GM18502 (cell line): ENCODE data around the gene GSG1.
"Not testable (repeated sequence)": the region's sequence is repeated elsewhere in the genome, so short reads cannot be mapped to it uniquely, and the experiment has no call there.

Experiments
- ATAC-seq: cut with Tn5 transposase; IDR thresholded peaks from one replicate; pipeline ENCODE4 v1.9.1; 2021; ENCODE audit warnings: mild to moderate bottlenecking; ENCODE audit not compliant: unreplicated experiment, poor library complexity

Gene GSG1

GRCh38 chr12:13093848-13094220 lies 9.6 kb downstream of the GSG1 start:
- ATAC-seq = no peak

DNA sequence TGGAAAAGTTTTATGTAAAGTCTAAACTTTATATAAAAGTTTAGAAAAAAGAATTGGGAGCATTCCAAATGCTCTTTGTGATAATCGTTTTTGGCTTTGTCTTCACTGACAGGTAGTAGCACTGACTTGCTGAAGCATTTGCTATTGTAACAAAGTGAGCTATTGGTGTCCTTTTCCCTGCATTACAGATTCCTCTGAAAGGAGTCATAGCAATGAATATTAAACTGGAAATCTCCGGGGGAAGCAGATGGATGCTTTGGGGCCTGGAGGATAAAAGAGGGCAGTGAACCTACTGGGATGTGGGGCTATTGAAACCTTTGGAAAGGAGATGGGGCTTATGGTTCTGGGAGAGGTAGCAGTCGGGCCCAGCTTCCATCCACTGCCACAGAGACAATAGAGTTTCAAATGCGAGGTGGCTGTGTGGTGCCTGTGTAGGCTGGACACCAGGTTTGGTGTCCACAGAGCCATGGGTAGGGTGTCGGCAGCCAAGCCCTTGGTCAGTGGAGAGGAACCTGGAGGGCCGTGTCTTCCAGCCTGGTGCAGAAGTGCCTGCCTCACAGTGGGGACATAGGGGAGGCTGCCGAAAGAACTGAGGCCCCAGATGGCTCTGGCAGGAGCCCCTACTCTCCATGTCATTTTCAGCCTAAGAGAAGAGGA lies 10.1 kb downstream of the GSG1 start:
- ATAC-seq = no peak

- no peak for ATAC-seq
Measured at GRCh38 chr12:13091832-13092231, 11.6 kb downstream of the GSG1 start.

DNA sequence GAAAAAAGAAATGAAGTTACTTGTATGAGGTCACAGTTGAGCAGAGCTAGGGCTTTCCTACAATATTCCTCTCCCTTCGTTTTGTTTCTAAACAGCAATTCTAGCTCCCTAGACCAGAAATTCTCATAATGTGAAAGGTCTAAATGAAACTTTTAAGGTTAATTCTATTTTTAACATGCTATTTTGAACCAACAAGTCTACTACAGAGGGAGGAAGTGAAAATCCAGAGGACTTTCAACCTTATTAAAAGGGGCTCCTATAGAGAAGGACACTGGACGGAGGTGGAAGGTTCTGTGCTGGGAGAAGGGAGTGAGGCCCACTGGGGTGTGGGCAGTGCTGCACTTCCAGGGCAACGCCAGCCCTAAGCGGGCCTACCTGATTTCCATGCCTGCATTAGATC lies 13.4 kb downstream of the GSG1 start:
- peak; percentile 58 for ATAC-seq

DNA sequence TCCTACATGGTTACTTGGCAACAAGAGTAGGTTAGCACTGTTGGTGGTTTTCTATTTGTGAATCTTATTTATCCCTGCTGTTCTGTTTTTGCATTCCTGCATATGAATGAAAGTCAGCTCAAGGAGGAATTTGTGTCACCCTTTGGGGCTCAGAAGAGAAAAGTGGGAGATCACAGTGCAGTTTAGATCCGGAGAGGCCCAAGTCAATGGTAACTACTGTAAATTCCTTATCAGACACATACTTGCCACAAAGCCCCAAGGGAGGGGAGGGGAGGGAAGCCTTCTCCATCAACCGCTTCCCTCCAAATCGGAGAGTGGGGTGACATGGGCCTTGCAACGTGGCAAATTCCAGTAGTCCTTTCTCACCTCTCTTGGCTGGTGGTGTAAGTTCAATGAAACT lies 15.0 kb downstream of the GSG1 start:
- no peak for ATAC-seq

DNA sequence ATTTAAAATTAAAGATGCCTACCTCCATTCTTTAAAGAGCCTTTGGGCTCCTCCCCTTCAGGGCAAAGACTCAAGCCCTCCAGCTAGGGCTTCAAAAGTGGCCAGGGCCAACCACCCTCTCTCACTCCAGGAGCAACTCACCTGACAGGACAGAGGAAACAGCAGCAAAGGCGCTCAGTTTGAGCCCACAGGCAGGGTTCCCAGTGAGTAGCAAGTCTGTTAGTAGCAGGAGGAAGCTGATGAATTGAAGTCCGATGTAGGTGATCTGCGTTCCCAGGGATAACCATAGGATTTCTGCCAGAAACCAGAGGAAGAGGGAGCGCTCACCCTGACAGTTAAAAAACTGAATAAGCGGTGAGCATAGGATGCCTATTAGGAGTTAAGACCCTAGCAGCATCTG lies 15.7 kb downstream of the GSG1 start:
- no peak for ATAC-seq

DNA sequence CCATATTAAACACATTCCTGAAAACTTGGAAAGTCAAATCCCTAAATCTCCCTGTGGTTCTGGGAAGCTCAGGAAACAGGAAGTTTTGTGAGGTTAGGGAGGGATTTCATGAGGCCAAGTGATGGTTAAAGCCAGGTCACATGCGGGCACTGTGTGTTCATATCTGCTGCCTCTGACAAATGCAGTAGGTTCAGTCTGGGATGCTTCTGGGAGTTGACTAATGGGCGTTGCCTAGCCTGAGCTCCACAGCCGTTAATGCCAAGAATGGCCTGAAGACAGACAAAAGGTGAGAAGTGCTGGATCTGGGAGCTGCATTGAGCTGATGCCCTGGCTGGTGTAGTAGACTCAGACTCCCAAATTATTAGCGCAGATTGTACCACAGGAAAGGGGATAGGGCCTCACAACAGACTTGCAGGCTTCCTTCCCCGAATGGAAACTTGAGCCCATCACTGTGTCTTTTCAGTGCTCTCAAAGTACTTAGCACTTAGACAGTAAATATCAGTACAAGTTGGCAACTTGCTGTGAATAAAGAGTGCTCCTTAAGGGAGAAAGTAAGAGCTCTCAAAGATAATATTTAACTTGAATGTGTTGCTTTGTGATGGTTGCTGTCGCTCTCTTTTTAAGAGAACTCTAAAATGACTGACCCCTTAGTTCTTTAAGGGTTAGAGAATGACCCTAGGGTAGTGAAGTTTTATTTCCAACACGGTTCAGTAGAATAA lies 17.3 kb downstream of the GSG1 start:
- no peak for ATAC-seq

DNA sequence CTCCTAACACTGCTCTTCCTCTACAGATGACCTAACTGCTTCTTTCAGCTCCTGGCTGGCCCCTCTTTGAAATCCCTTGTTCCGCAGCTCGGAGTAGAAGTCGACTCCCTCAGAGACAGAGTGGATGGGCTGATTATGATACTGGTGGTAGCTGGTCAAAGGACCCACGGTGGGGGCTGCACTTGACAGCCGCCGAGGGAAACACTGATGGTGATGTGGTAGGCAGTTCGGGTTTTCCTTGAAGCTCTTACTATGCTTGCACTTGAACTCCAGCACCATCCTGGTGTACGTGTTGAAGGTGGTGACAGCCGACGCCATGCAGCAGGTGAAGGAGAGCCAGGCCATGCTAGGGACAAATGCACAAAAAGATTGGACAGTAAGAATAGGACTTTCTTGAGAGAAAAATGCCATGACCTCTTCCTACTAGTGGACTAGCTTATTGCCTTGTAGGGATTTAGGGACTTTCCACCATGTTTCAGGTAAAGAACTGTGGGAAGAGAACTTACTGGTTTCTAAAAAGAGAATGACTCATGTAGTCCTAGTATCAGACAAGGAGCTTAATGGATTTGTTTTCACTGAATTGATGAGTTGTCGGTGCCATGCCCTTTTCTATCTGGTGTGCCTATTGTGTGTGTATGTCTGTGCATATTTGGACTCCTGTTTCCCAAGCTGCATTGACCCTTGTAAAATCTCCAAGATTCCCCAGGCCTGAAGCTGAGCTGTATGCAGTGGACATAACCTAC lies 18.4 kb downstream of the GSG1 start:
- ATAC-seq = no peak

DNA sequence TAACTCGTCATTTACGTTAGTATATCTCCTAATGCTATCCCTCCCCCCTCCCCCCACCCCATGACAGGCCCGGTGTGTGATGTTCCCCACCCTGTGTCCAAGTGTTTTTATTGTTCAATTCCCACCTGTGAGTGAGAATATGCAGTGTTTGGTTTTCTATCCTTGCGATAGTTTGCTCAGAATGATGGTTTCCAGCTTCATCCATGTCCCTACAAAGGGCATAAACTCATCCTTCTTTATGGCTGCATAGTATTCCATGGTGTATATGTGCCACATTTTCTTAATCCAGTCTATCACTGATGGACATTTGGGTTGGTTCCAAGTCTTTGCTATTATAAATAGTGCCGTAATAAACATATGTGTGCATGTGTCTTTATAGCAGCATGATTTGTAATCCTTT lies 19.8 kb downstream of the GSG1 start:
- ATAC-seq = not testable (repeated sequence)

GRCh38 chr12:13082861-13083260 lies 20.6 kb downstream of the GSG1 start:
- ATAC-seq = no peak

DNA sequence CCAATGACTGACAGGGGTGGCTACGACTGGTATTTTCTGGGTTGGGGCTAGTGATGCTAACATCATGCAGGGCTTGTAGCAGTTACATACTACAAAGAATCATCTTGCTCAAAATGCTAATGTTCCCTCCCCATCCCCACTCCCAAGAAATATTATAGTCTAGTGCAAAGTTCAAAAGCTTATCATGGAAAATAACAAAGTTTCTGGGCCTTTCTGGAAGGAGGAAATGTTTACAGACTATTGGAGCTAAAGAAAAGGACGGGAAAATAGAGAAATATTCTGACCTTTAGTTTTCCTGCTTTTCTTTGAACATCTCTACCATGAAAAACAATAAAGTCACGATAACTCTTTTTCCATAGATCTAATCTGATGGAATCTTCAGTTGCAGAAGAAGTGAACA lies 23.2 kb downstream of the GSG1 start:
- no peak for ATAC-seq

GRCh38 chr12:13079440-13079906 lies 24.0 kb downstream of the GSG1 start:
- ATAC-seq = no peak

GRCh38 chr12:13075786-13076570 lies 27.5 kb downstream of the GSG1 start:
- ATAC-seq = no peak

DNA sequence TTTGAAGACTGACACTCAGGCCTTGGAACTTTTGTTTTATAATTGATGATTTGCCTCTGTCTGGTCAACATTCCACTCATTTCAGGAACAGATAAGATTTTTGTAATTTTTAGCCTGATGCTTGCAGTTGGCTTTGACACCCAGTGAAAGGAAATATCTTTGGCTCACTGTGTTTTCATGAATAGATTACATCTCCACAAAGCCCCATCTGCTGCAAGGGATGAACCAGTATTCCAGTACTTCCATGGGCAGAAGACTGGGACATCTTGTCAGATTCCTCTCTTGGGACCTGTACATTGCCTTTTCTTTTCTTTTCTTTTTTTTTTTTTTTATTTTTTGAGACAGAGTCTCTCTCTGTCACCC lies 28.4 kb downstream of the GSG1 start:
- no peak for ATAC-seq

- ATAC-seq = no peak
Measured at GRCh38 chr12:13074396-13075117, 28.9 kb downstream of the GSG1 start.

GRCh38 chr12:13073173-13073572 lies 30.3 kb downstream of the GSG1 start:
- no peak for ATAC-seq

DNA sequence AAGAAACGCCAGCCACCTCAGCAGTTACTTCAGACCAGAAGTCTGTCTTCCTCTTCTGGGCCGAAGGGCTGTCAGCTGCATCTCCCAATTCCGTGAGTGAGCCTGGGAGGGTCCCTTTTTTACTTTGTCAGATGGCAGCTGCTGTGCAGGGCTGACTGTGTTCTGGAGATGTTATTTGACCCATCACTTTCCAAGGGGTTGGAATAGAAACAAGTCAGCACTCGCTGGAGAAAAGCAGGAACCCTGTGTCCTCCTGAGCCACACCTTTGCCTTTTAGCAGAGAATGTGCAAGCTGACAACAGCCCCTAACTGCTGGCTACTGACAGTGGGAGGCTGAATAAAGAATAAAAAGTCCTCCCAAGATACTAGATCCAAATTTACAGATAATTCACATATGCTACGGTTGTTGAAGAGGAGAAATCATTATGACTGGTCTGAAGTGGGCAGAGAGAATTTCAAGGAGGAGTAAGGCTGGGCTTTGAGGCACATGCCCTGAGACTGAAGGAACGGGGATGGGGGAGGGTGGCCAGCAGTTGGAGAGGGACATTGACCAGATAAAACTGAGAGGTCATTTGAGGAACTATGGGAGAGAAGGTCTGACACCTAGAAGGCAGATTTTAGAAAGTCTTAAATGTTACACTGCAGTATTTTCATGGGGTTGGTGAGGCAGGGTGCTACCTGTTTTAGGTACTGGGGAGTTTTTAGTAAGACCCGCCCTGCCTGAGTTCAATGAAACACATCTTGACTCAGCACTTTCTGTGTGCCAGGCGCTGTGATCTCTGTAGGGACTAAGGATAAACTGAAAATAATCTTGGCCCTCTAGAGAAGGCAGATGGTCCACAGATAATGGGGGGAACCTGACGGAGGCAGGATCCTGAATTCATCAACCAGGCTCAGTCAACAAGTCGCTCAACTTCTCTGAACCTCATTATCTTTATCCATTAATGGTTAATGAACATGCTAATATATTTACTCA lies 31.9 kb downstream of the GSG1 start:
- no peak for ATAC-seq

- ATAC-seq = no peak
Measured at GRCh38 chr12:13069380-13069779, 34.1 kb downstream of the GSG1 start.

DNA sequence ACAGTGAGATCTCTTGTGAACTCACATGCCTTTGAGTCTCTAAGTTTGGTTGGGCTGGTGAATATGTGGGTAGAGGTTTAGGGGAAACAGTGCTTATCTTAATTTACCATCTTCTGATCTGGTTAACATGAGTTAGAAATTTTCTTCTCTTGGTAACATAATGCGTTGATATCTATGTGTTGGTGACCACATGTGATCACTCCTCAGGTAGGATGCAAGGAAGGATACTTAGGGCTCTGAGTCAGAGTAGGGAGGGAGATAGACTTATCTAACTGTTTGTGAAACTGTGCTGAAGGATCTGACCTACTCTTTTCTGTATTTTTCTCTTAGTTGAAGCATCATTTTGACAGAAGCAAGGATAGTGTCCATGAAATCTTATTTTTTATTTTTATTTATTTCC lies 36.1 kb downstream of the GSG1 start:
- ATAC-seq = no peak
